Measurements from ENCODE around the gene ULK2. TPM values are rescaled to one million over a fixed set of nuclear protein-coding genes. Genes with fewer than 3 reads are reported as not detected.

Gene ULK2
- total RNA-seq, 1 donor from 2014 or later: 14.6 TPM

- intact Hi-C loops (cut with DNase I): no loop called here
- DNase-seq (no peak), ATAC-seq (ENCODE audit: poor library complexity) (no peak)
Measured at GRCh38 chr17:19739241-19740201, 128.2 kb downstream of the ULK2 start.

GRCh38 chr17:19738757-19739156 lies 129.0 kb downstream of the ULK2 start:
- ATAC-seq (ENCODE audit: poor library complexity): no peak
- intact Hi-C loops (cut with DNase I): no loop called here
- DNase-seq: no peak

GRCh38 chr17:19738073-19738449 lies 129.7 kb downstream of the ULK2 start:
- DNase-seq (no peak), ATAC-seq (ENCODE audit: poor library complexity) (no peak)
- intact Hi-C loops (cut with DNase I): no loop called here

GRCh38 chr17:19737305-19738072 lies 130.2 kb downstream of the ULK2 start:
- ATAC-seq (ENCODE audit: poor library complexity) (no peak), DNase-seq (no peak)
- intact Hi-C loops (cut with DNase I): no loop called here

- no peak for ATAC-seq (ENCODE audit: poor library complexity)
- DNase-seq: no peak
- intact Hi-C loops (cut with DNase I): no loop called here
Measured at GRCh38 chr17:19736071-19736470, 131.7 kb downstream of the ULK2 start.

GRCh38 chr17:19733953-19734526 lies 133.7 kb downstream of the ULK2 start:
- ATAC-seq (ENCODE audit: poor library complexity) (no peak), DNase-seq (no peak)
- intact Hi-C loops (cut with DNase I): no loop called here

- no peak for DNase-seq
- no peak for ATAC-seq (ENCODE audit: poor library complexity)
- intact Hi-C loops (cut with DNase I): no loop called here
Measured at GRCh38 chr17:19731626-19732025, 136.1 kb downstream of the ULK2 start.

GRCh38 chr17:19730843-19731242 lies 136.9 kb downstream of the ULK2 start:
- ATAC-seq (ENCODE audit: poor library complexity) (no peak), DNase-seq (no peak)
- intact Hi-C loops (cut with DNase I): no loop called here

GRCh38 chr17:19729900-19730299 lies 137.8 kb downstream of the ULK2 start:
- ATAC-seq (ENCODE audit: poor library complexity): no peak
- DNase-seq: no peak
- intact Hi-C loops (cut with DNase I): no loop called here

GRCh38 chr17:19728084-19728495 lies 139.6 kb downstream of the ULK2 start:
- DNase-seq (peak; percentile 95), ATAC-seq (ENCODE audit: poor library complexity) (peak; percentile 87)
- intact Hi-C loops (cut with DNase I): no loop called here

- intact Hi-C loops (cut with DNase I): no loop called here
- peak; percentile 82 for ATAC-seq (ENCODE audit: poor library complexity)
- peak; percentile 69 for DNase-seq
Measured at GRCh38 chr17:19727501-19728078, 140.1 kb downstream of the ULK2 start.

- intact Hi-C loops (cut with DNase I): no loop called here
- DNase-seq: no peak
- peak; percentile 1 for ATAC-seq (ENCODE audit: poor library complexity)
Measured at GRCh38 chr17:19726631-19727376, 140.9 kb downstream of the ULK2 start.

GRCh38 chr17:19725486-19725885 lies 142.2 kb downstream of the ULK2 start:
- ATAC-seq (ENCODE audit: poor library complexity) (no peak), DNase-seq (no peak)
- intact Hi-C loops (cut with DNase I): no loop called here

GRCh38 chr17:19724501-19725420 lies 143.0 kb downstream of the ULK2 start:
- intact Hi-C loops (cut with DNase I): no loop called here
- peak; percentile 28 for ATAC-seq (ENCODE audit: poor library complexity)
- peak; percentile 84 for DNase-seq

GRCh38 chr17:19723964-19724363 lies 143.8 kb downstream of the ULK2 start:
- intact Hi-C loops (cut with DNase I): no loop called here
- no peak for DNase-seq
- ATAC-seq (ENCODE audit: poor library complexity): no peak

All from Right ventricle myocardium superior (tissue), 1 donor.